DOHH2 (cell line): ENCODE data around the gene MPPE1.
"Not testable (repeated sequence)": the region's sequence is repeated elsewhere in the genome, so short reads cannot be mapped to it uniquely, and the experiment has no call there.

ENCODE experiments used
- H3F3A ChIP-seq: fragments of 200-600 bp; sonication (generic), shearing (Covaris generic); 2 replicates; pipeline ENCODE4 v1.6.0; 2016; ENCODE audit warnings: antibody characterized with exemption, mild to moderate bottlenecking; ENCODE audit not compliant: control insufficient read depth, insufficient read depth
- H3K27ac ChIP-seq: fragments of 200-600 bp; sonication (generic); 2 replicates; pipeline ENCODE4 v1.5.1; 2014; ENCODE audit warnings: low read depth, mild to moderate bottlenecking, low read length, moderate library complexity
- H3K27me3 ChIP-seq: fragments of 200-600 bp; sonication (generic); 2 replicates; pipeline ENCODE4 v1.6.1; 2014; ENCODE audit warnings: mild to moderate bottlenecking, low read length, mixed read lengths; ENCODE audit not compliant: control insufficient read depth
- H3K36me3 ChIP-seq: fragments of 200-600 bp; sonication (generic); 2 replicates; pipeline ENCODE4 v1.6.1; 2014; ENCODE audit warnings: mild to moderate bottlenecking, low read length, moderate library complexity, mixed read lengths; ENCODE audit not compliant: control insufficient read depth
- H3K4me1 ChIP-seq: fragments of 200-600 bp; sonication (generic); 2 replicates; pipeline ENCODE4 v1.6.1; 2014; ENCODE audit warnings: mild to moderate bottlenecking, low read length, mixed read lengths; ENCODE audit not compliant: control insufficient read depth
- H3K4me2 ChIP-seq: fragments of 200-600 bp; sonication (generic); 2 replicates; pipeline ENCODE4 v1.6.0; 2014; ENCODE audit warnings: mild to moderate bottlenecking, low read length, moderate library complexity
- H3K4me3 ChIP-seq: fragments of 200-600 bp; sonication (generic); 2 replicates; pipeline ENCODE4 v1.5.1; 2014; ENCODE audit warnings: mild to moderate bottlenecking, low read length, mixed read lengths
- H3K79me2 ChIP-seq: fragments of 200-600 bp; sonication (generic); 2 replicates; pipeline ENCODE4 v1.6.1; 2014; ENCODE audit warnings: mild to moderate bottlenecking, low read length, mixed read lengths; ENCODE audit not compliant: control insufficient read depth
- H3K9me2 ChIP-seq: fragments of 200-600 bp; sonication (generic); replicated peaks from 2 replicates; pipeline ENCODE4 v1.6.1; 2014; ENCODE audit warnings: mild to moderate bottlenecking, low read length, mixed read lengths; ENCODE audit not compliant: control insufficient read depth
- H3K9me3 ChIP-seq: fragments of 200-600 bp; sonication (generic); 2 replicates; pipeline ENCODE4 v1.6.1; 2014; ENCODE audit warnings: antibody characterized with exemption, low read length, mixed read lengths; ENCODE audit not compliant: control insufficient read depth, insufficient read depth
- H4K20me1 ChIP-seq: fragments of 200-600 bp; sonication (generic); 2 replicates; pipeline ENCODE4 v1.6.0; 2014; ENCODE audit warnings: low read depth, mild to moderate bottlenecking, antibody characterized with exemption, low read length, moderate library complexity; ENCODE audit not compliant: control insufficient read depth, insufficient read depth
- CTCF ChIP-seq: fragments of 200-600 bp; sonication (generic); IDR thresholded peaks from one replicate; pipeline ENCODE4 v1.5.1; 2014; ENCODE audit warnings: antibody characterized with exemption, mild to moderate bottlenecking, low read depth, low read length; ENCODE audit not compliant: poor library complexity, severe bottlenecking
- EZH2phosphoT487 ChIP-seq: fragments of 200-600 bp; sonication (generic); IDR thresholded peaks from 2 replicates; pipeline ENCODE4 v1.6.1; 2017; ENCODE audit warnings: borderline replicate concordance, mild to moderate bottlenecking, antibody characterized with exemption, low read length, moderate library complexity, mixed read lengths

Gene MPPE1

GRCh38 chr18:11857177-11857887 is 50.8 kb downstream of the MPPE1 start:
- Histone ChIP-seq H3K4me2 (no peak overlapping the region), H3K9me3 (no peaks in the 10 kb centered on the region), H3K27me3 (no peaks in the 10 kb centered on the region), H3K27ac (no peak overlapping the region), H3K79me2 (peaks cover 19% of the 10 kb centered on the region), H4K20me1 (peaks cover 5% of the 10 kb centered on the region; the same call in 1 of the 2 replicates), H3K36me3 (peaks cover 8% of the 10 kb centered on the region), H3F3A (no peaks in the 10 kb centered on the region), H3K4me1 (peaks cover 13% of the 10 kb centered on the region), H3K4me3 (no peak overlapping the region), H3K9me2 (no peaks in the 10 kb centered on the region)
- no peak for TF ChIP-seq EZH2phosphoT487

GRCh38 chr18:11854554-11854953 is 53.6 kb downstream of the MPPE1 start:
- Histone ChIP-seq H3K79me2 (peaks cover 30% of the 10 kb centered on the region), H3K36me3 (peaks cover 19% of the 10 kb centered on the region), H3K4me1 (peaks cover 29% of the 10 kb centered on the region)
- not testable (repeated sequence) for H3K9me2 ChIP-seq, H3K9me3 ChIP-seq, H3K4me3 ChIP-seq, H3F3A ChIP-seq, H3K4me2 ChIP-seq, H3K27ac ChIP-seq, H3K27me3 ChIP-seq, H4K20me1 ChIP-seq

GRCh38 chr18:11851806-11852337 is 56.2 kb downstream of the MPPE1 start:
- H3K9me2 ChIP-seq = no peaks in the 10 kb centered on the region
- peak overlapping the region; percentile 99 for H3K4me3 ChIP-seq
- peak overlapping the region; percentile 84 for H3K4me2 ChIP-seq
- TF ChIP-seq CTCF (no peak), EZH2phosphoT487 (no peak)
- H3K79me2 ChIP-seq = peaks cover 30% of the 10 kb centered on the region
- H3K36me3 ChIP-seq = peaks cover 19% of the 10 kb centered on the region
- H3F3A ChIP-seq = peaks cover 3% of the 10 kb centered on the region; the same call in 1 of the 2 replicates
- H4K20me1 ChIP-seq = peaks cover 5% of the 10 kb centered on the region; the same call in 1 of the 2 replicates
- H3K4me1 ChIP-seq = peaks cover 30% of the 10 kb centered on the region
- no peaks in the 10 kb centered on the region for H3K27me3 ChIP-seq
- no peaks in the 10 kb centered on the region for H3K9me3 ChIP-seq
- H3K27ac ChIP-seq = no peak overlapping the region

GRCh38 chr18:11851146-11851805 is 56.8 kb downstream of the MPPE1 start, which contains the start of gene CHMP1B:
CHMP1B (plus strand) TSS chr18:11851413; CDS start chr18:11851512, 99 bp downstream.
- H3K4me2 ChIP-seq = peak within 1 kb of the TSS; percentile 84
- peak within 1 kb of the TSS; percentile 53; the same call in 1 of the 2 replicates for H3K27ac ChIP-seq
- no peaks in the 10 kb centered on the region for H3K9me3 ChIP-seq
- peaks cover 19% of the 10 kb centered on the region for H3K36me3 ChIP-seq
- H3K27me3 ChIP-seq = no peaks in the 10 kb centered on the region
- H3K9me2 ChIP-seq = no peaks in the 10 kb centered on the region
- H3K4me1 ChIP-seq = peaks cover 30% of the 10 kb centered on the region
- peaks cover 30% of the 10 kb centered on the region for H3K79me2 ChIP-seq
- H3F3A ChIP-seq = peaks cover 3% of the 10 kb centered on the region; the same call in 1 of the 2 replicates
- H3K4me3 ChIP-seq = peak within 1 kb of the TSS; percentile 99
- no peak for TF ChIP-seq CTCF
- no peak for TF ChIP-seq EZH2phosphoT487
- peaks cover 5% of the 10 kb centered on the region; the same call in 1 of the 2 replicates for H4K20me1 ChIP-seq
